ENCODE data around the gene NAT10. TPM values are rescaled to one million over a fixed set of nuclear protein-coding genes. Genes with fewer than 3 reads are reported as not detected.

NAT10 gene
- total RNA-seq, 1 experiment from 2014 or later = 91.4 TPM

- H3K36me3 Mint-ChIP-seq (ENCODE audit: insufficient read depth, unreplicated experiment) = peaks cover 65% of the 10 kb centered on the region
- H3K27ac Mint-ChIP-seq (ENCODE audit: unreplicated experiment) = no peak overlapping the region
- H3K4me1 Mint-ChIP-seq (ENCODE audit: low read depth, unreplicated experiment) = no peaks in the 10 kb centered on the region
- ChIA-PET CTCF (no interaction called here), POLR2A (no interaction called here)
- no peak for DNase-seq
- Histone ChIP-seq H3K4me1 (no peaks in the 10 kb centered on the region), H3K4me3 (ENCODE audit: low read depth, low read length) (no peak overlapping the region), H3K9me3 (no peaks in the 10 kb centered on the region), H3K36me3 (ENCODE audit: control insufficient read depth, insufficient read depth, low read length) (peaks cover 3% of the 10 kb centered on the region), H3K27me3 (replicated peaks; ENCODE audit: control insufficient read depth, insufficient read depth, low read length) (no peaks in the 10 kb centered on the region)
- intact Hi-C loops (cut with micrococcal nuclease; ENCODE audit: unreplicated experiment) = no loop called here
- no peak overlapping the region for H3K4me3 Mint-ChIP-seq (ENCODE audit: unreplicated experiment)
- BruUV-seq (replicated peaks) = no TSS peak
- TF ChIP-seq CTCF (IDR thresholded peaks at IDR 0.05; ENCODE audit: insufficient read depth in 1 of 2, low read depth in 1 of 2, low read length in 1 of 2, severe bottlenecking in 1 of 2, unreplicated experiment in 1 of 2) = no peak
- no peaks in the 10 kb centered on the region for H3K9me3 Mint-ChIP-seq (ENCODE audit: unreplicated experiment)
- no peaks in the 10 kb centered on the region for H3K27me3 Mint-ChIP-seq (ENCODE audit: insufficient read depth, unreplicated experiment)
Observed at GRCh38 chr11:34140149-34140548, 34.7 kb downstream of the NAT10 start.

GRCh38 chr11:34143048-34143447, 37.6 kb downstream of the NAT10 start:
- no peak overlapping the region for H3K4me3 Mint-ChIP-seq (ENCODE audit: unreplicated experiment)
- peaks cover 64% of the 10 kb centered on the region for H3K36me3 Mint-ChIP-seq (ENCODE audit: insufficient read depth, unreplicated experiment)
- no peak for DNase-seq
- Histone ChIP-seq H3K4me3 (ENCODE audit: low read depth, low read length) (no peak overlapping the region), H3K27me3 (replicated peaks; ENCODE audit: control insufficient read depth, insufficient read depth, low read length) (no peaks in the 10 kb centered on the region), H3K36me3 (ENCODE audit: control insufficient read depth, insufficient read depth, low read length) (peaks cover 4% of the 10 kb centered on the region), H3K4me1 (no peaks in the 10 kb centered on the region), H3K9me3 (no peaks in the 10 kb centered on the region)
- H3K4me1 Mint-ChIP-seq (ENCODE audit: low read depth, unreplicated experiment) = no peaks in the 10 kb centered on the region
- no peak overlapping the region for H3K27ac Mint-ChIP-seq (ENCODE audit: unreplicated experiment)
- intact Hi-C loops (cut with micrococcal nuclease; ENCODE audit: unreplicated experiment) = no loop called here
- CTCF ChIA-PET = no interaction called here
- H3K9me3 Mint-ChIP-seq (ENCODE audit: unreplicated experiment) = no peaks in the 10 kb centered on the region
- BruUV-seq (replicated peaks) = no TSS peak
- POLR2A ChIA-PET = no interaction called here
- H3K27me3 Mint-ChIP-seq (ENCODE audit: insufficient read depth, unreplicated experiment) = no peaks in the 10 kb centered on the region
- no peak for TF ChIP-seq CTCF (IDR thresholded peaks at IDR 0.05; ENCODE audit: insufficient read depth in 1 of 2, low read depth in 1 of 2, low read length in 1 of 2, severe bottlenecking in 1 of 2, unreplicated experiment in 1 of 2)

- Mint-ChIP-seq H3K36me3 (ENCODE audit: insufficient read depth, unreplicated experiment) (peaks cover 61% of the 10 kb centered on the region), H3K27ac (ENCODE audit: unreplicated experiment) (no peak overlapping the region), H3K9me3 (ENCODE audit: unreplicated experiment) (no peaks in the 10 kb centered on the region), H3K4me3 (ENCODE audit: unreplicated experiment) (no peak overlapping the region), H3K4me1 (ENCODE audit: low read depth, unreplicated experiment) (no peaks in the 10 kb centered on the region), H3K27me3 (ENCODE audit: insufficient read depth, unreplicated experiment) (no peaks in the 10 kb centered on the region)
- no peak for TF ChIP-seq CTCF (IDR thresholded peaks at IDR 0.05; ENCODE audit: insufficient read depth in 1 of 2, low read depth in 1 of 2, low read length in 1 of 2, severe bottlenecking in 1 of 2, unreplicated experiment in 1 of 2)
- DNase-seq = no peak
- Histone ChIP-seq H3K36me3 (ENCODE audit: control insufficient read depth, insufficient read depth, low read length) (peaks cover 4% of the 10 kb centered on the region; the same call in 1 of the 2 replicates), H3K4me3 (ENCODE audit: low read depth, low read length) (no peak overlapping the region), H3K4me1 (no peaks in the 10 kb centered on the region), H3K9me3 (no peaks in the 10 kb centered on the region), H3K27me3 (replicated peaks; ENCODE audit: control insufficient read depth, insufficient read depth, low read length) (no peaks in the 10 kb centered on the region)
- BruUV-seq (replicated peaks) = no TSS peak
- POLR2A ChIA-PET = no interaction called here
- CTCF ChIA-PET = no interaction called here
- intact Hi-C loops (cut with micrococcal nuclease; ENCODE audit: unreplicated experiment) = no loop called here
Observed at GRCh38 chr11:34145073-34145472, 39.6 kb downstream of the NAT10 start.

All from Caco-2 (cell line).